T-cell (primary cell): ENCODE results near the gene CLDN2. TPM values are rescaled to one million over a fixed set of nuclear protein-coding genes. Genes with fewer than 3 reads are reported as not detected.

ENCODE experiments used
- ATAC-seq, 4 experiments: fragments of 200-7000 bp in 3 of 4; fragments of 150-1000 bp in 1 of 4; cut with Tn5 transposase; replicated peaks in 1 of 4; 1 replicate in 3 of 4; 2 replicates in 1 of 4; pipeline ENCODE4 v1.10.0; 2021; ENCODE audit warnings: moderate library complexity in 3 of 4, mild to moderate bottlenecking in 2 of 4, moderate number of reproducible peaks in 1 of 4
- CTCF ChIA-PET, 2 donors: fragments of 300-600 bp; sonication (Branson Sonifier 250); formaldehyde crosslinking; loops; one replicate each; lab custom pipeline; 2022; ENCODE audit warnings: antibody characterized with exemption in 2 of 2; lab: Charles Lee
- POLR2A ChIA-PET, 2 donors: fragments of 300-600 bp; sonication (Branson Sonifier 250); formaldehyde crosslinking; loops; one replicate each; lab custom pipeline; 2022; ENCODE audit warnings: antibody characterized with exemption in 2 of 2; lab: Charles Lee
- DNase-seq, 35 experiments: peaks; one replicate each; pipeline versions ENCODE4 v3.0.0 to v3.0.0-alpha.2; 2013 to 2023
- H3K27ac ChIP-seq: one replicate; pipeline ENCODE4 v1.5.1; 2013; ENCODE audit warnings: low read length
- H3K27me3 ChIP-seq, 2 experiments: replicated peaks in 1 of 2; 1 replicate in 1 of 2; 2 replicates in 1 of 2; pipeline versions ENCODE4 v1.6.1 to v1.7.0; 2013; ENCODE audit warnings: low read length in 1 of 2, mixed read lengths in 1 of 2; ENCODE audit not compliant: control insufficient read depth in 2 of 2, insufficient read depth in 2 of 2; ENCODE audit errors: extremely low read depth in 1 of 2
- H3K36me3 ChIP-seq, 2 donors: 1 replicate in 1 of 2; 2 replicates in 1 of 2; pipeline versions ENCODE4 v1.6.1 to v1.7.0; 2013; ENCODE audit warnings: low read length in 1 of 2; ENCODE audit not compliant: control insufficient read depth in 2 of 2, insufficient read depth in 1 of 2; ENCODE audit errors: extremely low read depth in 1 of 2
- H3K4me1 ChIP-seq, 2 experiments: 1 replicate in 1 of 2; 2 replicates in 1 of 2; pipeline versions ENCODE4 v1.6.1 to v1.7.0; 2013; ENCODE audit warnings: low read length in 2 of 2, mixed read lengths in 1 of 2; ENCODE audit not compliant: insufficient read depth in 2 of 2, control insufficient read depth in 1 of 2; ENCODE audit errors: extremely low read depth in 1 of 2
- H3K4me3 ChIP-seq, 2 donors: 1 replicate in 1 of 2; 2 replicates in 1 of 2; pipeline versions ENCODE4 v1.5.1 to v1.7.0; 2013; ENCODE audit warnings: mild to moderate bottlenecking in 2 of 2, low read length in 1 of 2, moderate library complexity in 1 of 2; ENCODE audit not compliant: control insufficient read depth in 1 of 2; ENCODE audit errors: extremely low read depth in 1 of 2
- H3K9me3 ChIP-seq: 2 replicates; pipeline ENCODE4 v1.7.0; 2013
- H3K27ac Mint-ChIP-seq, 2 donors: one replicate each; pipeline ENCODE4 v1.8.0; 2020 to 2021; ENCODE audit warnings: mild to moderate bottlenecking in 2 of 2, mixed read lengths in 2 of 2
- H3K27me3 Mint-ChIP-seq, 2 donors: one replicate each; pipeline ENCODE4 v1.8.0; 2021 to 2022; ENCODE audit warnings: mixed read lengths in 2 of 2
- H3K36me3 Mint-ChIP-seq: one replicate; pipeline ENCODE4 v1.8.0; 2021; ENCODE audit warnings: mixed read lengths
- H3K4me1 Mint-ChIP-seq, 3 donors: one replicate each; pipeline ENCODE4 v1.8.0; 2020 to 2022; ENCODE audit warnings: mixed read lengths in 3 of 3, mild to moderate bottlenecking in 1 of 3
- H3K4me3 Mint-ChIP-seq, 3 donors: one replicate each; pipeline ENCODE4 v1.8.0; 2020 to 2022; ENCODE audit warnings: mild to moderate bottlenecking in 3 of 3, mixed read lengths in 3 of 3, moderate library complexity in 3 of 3
- H3K9me3 Mint-ChIP-seq, 3 donors: one replicate each; pipeline ENCODE4 v1.8.0; 2020 to 2022; ENCODE audit warnings: mixed read lengths in 3 of 3
- WGBS: methylation state at CpG from one replicate; pipeline ENCODE4 v1.1.5; 2013; ENCODE audit warnings: missing lambda C conversion rate; ENCODE audit not compliant: insufficient coverage; 5-methylcytosine and 5-hydroxymethylcytosine counted together
- total RNA-seq, 35 experiments: library from RNA in 6 of 35; stranded (reverse) in 6 of 35; fragments of 120-200 nt in 1 of 35; gene quantifications; one replicate each; pipeline versions ENCODE4 v1.2.1 to v1.2.4 and lab custom pipeline; 2013 to 2026

The CLDN2 gene
- total RNA-seq, 5 donors from 2014 or later (not counting 1 experiment from before 2014, with no cell fraction given): 0.07 to 0.13 TPM; not detected in 3

- no peak overlapping the region for H3K4me3 ChIP-seq
- Mint-ChIP-seq H3K27ac (no peak overlapping the region), H3K36me3 (peaks cover 14% of the 10 kb centered on the region), H3K27me3 (peaks cover 0 to 11% of the 10 kb centered on the region in 2 donors), H3K4me1 (no peaks in the 10 kb centered on the region), H3K9me3 (no peaks in the 10 kb centered on the region), H3K4me3 (no peak overlapping the region)
- H3K36me3 ChIP-seq: no peaks in the 10 kb centered on the region
- H3K4me1 ChIP-seq: no peaks in the 10 kb centered on the region
- no peaks in the 10 kb centered on the region for H3K27me3 ChIP-seq
- ChIA-PET CTCF (no interaction called here), POLR2A (no interaction called here)
- no CpG with 5 or more reads among the region's 2 CpGs for WGBS
- no peaks in the 10 kb centered on the region for H3K9me3 ChIP-seq
- H3K27ac ChIP-seq: no peak overlapping the region
- ATAC-seq: no peak
- no peak for DNase-seq
Observed at GRCh38 chrX:106950381-106950780, 30.2 kb downstream of the CLDN2 start.

- WGBS: 100% methylated on average over 1 of the region's 6 CpGs
- no peak overlapping the region for H3K4me3 Mint-ChIP-seq
Observed at GRCh38 chrX:106951230-106951629, 31.0 kb downstream of the CLDN2 start.

GRCh38 chrX:106952089-106952488 lies 31.9 kb downstream of the CLDN2 start:
- Mint-ChIP-seq H3K27me3 (peaks cover 0 to 15% of the 10 kb centered on the region in 2 donors), H3K36me3 (peaks cover 18% of the 10 kb centered on the region), H3K4me1 (no peaks in the 10 kb centered on the region), H3K27ac (no peak overlapping the region), H3K9me3 (no peaks in the 10 kb centered on the region), H3K4me3 (no peak overlapping the region)
- CTCF ChIA-PET: interaction anchor here in 1 of 2 donors (0.6 kb wide), 1 partner anchor 72 kb away, joined by 5 read pairs; no protein-coding TSS in a partner anchor
- POLR2A ChIA-PET: no interaction called here
- ATAC-seq (no peak), DNase-seq (no peak)
- Histone ChIP-seq H3K27me3 (no peaks in the 10 kb centered on the region), H3K27ac (no peak overlapping the region), H3K4me1 (no peaks in the 10 kb centered on the region), H3K36me3 (peaks cover 0 to 2% of the 10 kb centered on the region in 2 donors), H3K9me3 (no peaks in the 10 kb centered on the region), H3K4me3 (no peak overlapping the region)
- no CpG with 5 or more reads among the region's 3 CpGs for WGBS

More at GRCh38 chrX:106951230-106951629, 31.0 kb downstream of the CLDN2 start:
- Mint-ChIP-seq H3K9me3 (no peaks in the 10 kb centered on the region), H3K27ac (no peak overlapping the region), H3K4me1 (no peaks in the 10 kb centered on the region), H3K36me3 (peaks cover 18% of the 10 kb centered on the region), H3K27me3 (peaks cover 0 to 15% of the 10 kb centered on the region in 2 donors)
- Histone ChIP-seq H3K27me3 (no peaks in the 10 kb centered on the region), H3K4me1 (no peaks in the 10 kb centered on the region), H3K9me3 (no peaks in the 10 kb centered on the region), H3K4me3 (no peak overlapping the region), H3K36me3 (peaks cover 0 to under 1% of the 10 kb centered on the region in 2 donors), H3K27ac (no peak overlapping the region)
- ChIA-PET POLR2A (no interaction called here), CTCF (interaction anchor here in 1 of 2 donors (0.6 kb wide), 1 partner anchor 10 kb away, joined by 5 read pairs; no protein-coding TSS in a partner anchor)
- DNase-seq (no peak), ATAC-seq (no peak)

GRCh38 chrX:106952538-106952937 lies 32.3 kb downstream of the CLDN2 start:
- Histone ChIP-seq H3K27ac (no peak overlapping the region), H3K36me3 (peaks cover 0 to 2% of the 10 kb centered on the region in 2 donors), H3K4me3 (no peak overlapping the region), H3K9me3 (no peaks in the 10 kb centered on the region), H3K4me1 (no peaks in the 10 kb centered on the region), H3K27me3 (no peaks in the 10 kb centered on the region)
- Mint-ChIP-seq H3K27ac (no peak overlapping the region), H3K27me3 (peaks cover 0 to 15% of the 10 kb centered on the region in 2 donors), H3K4me1 (no peaks in the 10 kb centered on the region), H3K9me3 (no peaks in the 10 kb centered on the region), H3K36me3 (peaks cover 18% of the 10 kb centered on the region), H3K4me3 (no peak overlapping the region)
- WGBS: no CpG with 5 or more reads among the region's 2 CpGs
- CTCF ChIA-PET: interaction anchor here in 1 of 2 donors (0.6 to 1.1 kb wide), 2 partner anchors 52 to 73 kb away, joined by 3 to 5 read pairs; no protein-coding TSS in a partner anchor
- no peak for ATAC-seq
- DNase-seq: no peak
- POLR2A ChIA-PET: no interaction called here

GRCh38 chrX:106952988-106953387 lies 32.8 kb downstream of the CLDN2 start:
- H3K9me3 Mint-ChIP-seq: no peaks in the 10 kb centered on the region
- H3K36me3 ChIP-seq: peaks cover 0 to 2% of the 10 kb centered on the region in 2 donors
- no peak overlapping the region for H3K27ac ChIP-seq
- H3K4me1 ChIP-seq: no peaks in the 10 kb centered on the region
- WGBS: no CpG with 5 or more reads among the region's 1 CpG
- H3K27ac Mint-ChIP-seq: no peak overlapping the region
- no peaks in the 10 kb centered on the region for H3K27me3 ChIP-seq
- H3K36me3 Mint-ChIP-seq: peaks cover 21% of the 10 kb centered on the region
- H3K4me1 Mint-ChIP-seq: no peaks in the 10 kb centered on the region
- ChIA-PET POLR2A (no interaction called here), CTCF (interaction anchor here in 1 of 2 donors (1.1 kb wide), 1 partner anchor 52 kb away, joined by 3 read pairs; no protein-coding TSS in a partner anchor)
- H3K4me3 Mint-ChIP-seq: no peak overlapping the region
- DNase-seq (peak in 1 of 35 experiments; percentile 9), ATAC-seq (no peak)
- H3K4me3 ChIP-seq: no peak overlapping the region
- peaks cover 0 to 15% of the 10 kb centered on the region in 2 donors for H3K27me3 Mint-ChIP-seq
- H3K9me3 ChIP-seq: no peaks in the 10 kb centered on the region

GRCh38 chrX:106954041-106954440 lies 33.8 kb downstream of the CLDN2 start:
- no peak for ATAC-seq
- no peaks in the 10 kb centered on the region for H3K9me3 Mint-ChIP-seq
- Histone ChIP-seq H3K27ac (no peak overlapping the region), H3K36me3 (peaks cover 0 to 2% of the 10 kb centered on the region in 2 donors), H3K9me3 (no peaks in the 10 kb centered on the region), H3K4me3 (no peak overlapping the region), H3K27me3 (no peaks in the 10 kb centered on the region), H3K4me1 (no peaks in the 10 kb centered on the region)
- H3K4me1 Mint-ChIP-seq: no peaks in the 10 kb centered on the region
- ChIA-PET CTCF (interaction anchor here in 1 of 2 donors (0.6 kb wide), 1 partner anchor 56 kb away, joined by 5 read pairs; no protein-coding TSS in a partner anchor), POLR2A (no interaction called here)
- peaks cover 22% of the 10 kb centered on the region for H3K36me3 Mint-ChIP-seq
- H3K4me3 Mint-ChIP-seq: no peak overlapping the region
- no peak for DNase-seq
- no CpG with 5 or more reads among the region's 4 CpGs for WGBS
- no peak overlapping the region for H3K27ac Mint-ChIP-seq
- peaks cover 0 to 15% of the 10 kb centered on the region in 2 donors for H3K27me3 Mint-ChIP-seq
